Type B pancreatic cell (in vitro differentiated cells): ENCODE data around the gene KLK5. TPM values are rescaled to one million over a fixed set of nuclear protein-coding genes. Genes with fewer than 3 reads are reported as not detected.

ENCODE experiments used
- DNase-seq: peaks from one replicate; pipeline ENCODE4 v3.0.0; 2021; ENCODE audit warnings: mixed read lengths; ENCODE audit not compliant: unreplicated experiment; ENCODE audit errors: extremely low spot score
- H3K27ac Mint-ChIP-seq: 2 replicates; pipeline ENCODE4 v1.8.0; 2021; ENCODE audit warnings: mild to moderate bottlenecking, mixed read lengths
- H3K27me3 Mint-ChIP-seq: 2 replicates; pipeline ENCODE4 v1.8.0; 2021; ENCODE audit warnings: mixed read lengths
- H3K36me3 Mint-ChIP-seq: 2 replicates; pipeline ENCODE4 v1.8.0; 2021; ENCODE audit warnings: mixed read lengths
- H3K4me1 Mint-ChIP-seq: one replicate; pipeline ENCODE4 v1.8.0; 2021; ENCODE audit warnings: mixed read lengths; ENCODE audit not compliant: unreplicated experiment
- H3K4me3 Mint-ChIP-seq: 2 replicates; pipeline ENCODE4 v1.8.0; 2021; ENCODE audit warnings: mild to moderate bottlenecking, mixed read lengths
- H3K9me3 Mint-ChIP-seq: 2 replicates; pipeline ENCODE4 v1.8.0; 2021; ENCODE audit warnings: mixed read lengths
- total RNA-seq: library from RNA; stranded (reverse); gene quantifications from 2 replicates; pipeline ENCODE4 v1.2.1, GENCODE V29; 2021; ENCODE audit warnings: low replicate concordance
- TF ChIP-seq, protein P1 (sequence below): fragments of 200-600 bp; sonication (generic); conservative IDR thresholded peaks from 2 replicates; pipeline ENCODE4 v1.5.0; 2021; ENCODE audit warnings: antibody characterized with exemption, mild to moderate bottlenecking

The KLK5 gene
- total RNA-seq, 1 donor from 2014 or later = not detected

- Mint-ChIP-seq H3K4me1 (no peaks in the 10 kb centered on the region), H3K27me3 (peaks cover 35% of the 10 kb centered on the region), H3K9me3 (no peaks in the 10 kb centered on the region), H3K36me3 (no peaks in the 10 kb centered on the region), H3K27ac (no peak overlapping the region), H3K4me3 (no peak overlapping the region)
- TF ChIP-seq, protein P1, sequence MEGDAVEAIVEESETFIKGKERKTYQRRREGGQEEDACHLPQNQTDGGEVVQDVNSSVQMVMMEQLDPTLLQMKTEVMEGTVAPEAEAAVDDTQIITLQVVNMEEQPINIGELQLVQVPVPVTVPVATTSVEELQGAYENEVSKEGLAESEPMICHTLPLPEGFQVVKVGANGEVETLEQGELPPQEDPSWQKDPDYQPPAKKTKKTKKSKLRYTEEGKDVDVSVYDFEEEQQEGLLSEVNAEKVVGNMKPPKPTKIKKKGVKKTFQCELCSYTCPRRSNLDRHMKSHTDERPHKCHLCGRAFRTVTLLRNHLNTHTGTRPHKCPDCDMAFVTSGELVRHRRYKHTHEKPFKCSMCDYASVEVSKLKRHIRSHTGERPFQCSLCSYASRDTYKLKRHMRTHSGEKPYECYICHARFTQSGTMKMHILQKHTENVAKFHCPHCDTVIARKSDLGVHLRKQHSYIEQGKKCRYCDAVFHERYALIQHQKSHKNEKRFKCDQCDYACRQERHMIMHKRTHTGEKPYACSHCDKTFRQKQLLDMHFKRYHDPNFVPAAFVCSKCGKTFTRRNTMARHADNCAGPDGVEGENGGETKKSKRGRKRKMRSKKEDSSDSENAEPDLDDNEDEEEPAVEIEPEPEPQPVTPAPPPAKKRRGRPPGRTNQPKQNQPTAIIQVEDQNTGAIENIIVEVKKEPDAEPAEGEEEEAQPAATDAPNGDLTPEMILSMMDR = no peak
- DNase-seq = no peak
These were observed 29.3 kb upstream of the KLK5 start for GRCh38 chr19:50982186-50982585.

DNA sequence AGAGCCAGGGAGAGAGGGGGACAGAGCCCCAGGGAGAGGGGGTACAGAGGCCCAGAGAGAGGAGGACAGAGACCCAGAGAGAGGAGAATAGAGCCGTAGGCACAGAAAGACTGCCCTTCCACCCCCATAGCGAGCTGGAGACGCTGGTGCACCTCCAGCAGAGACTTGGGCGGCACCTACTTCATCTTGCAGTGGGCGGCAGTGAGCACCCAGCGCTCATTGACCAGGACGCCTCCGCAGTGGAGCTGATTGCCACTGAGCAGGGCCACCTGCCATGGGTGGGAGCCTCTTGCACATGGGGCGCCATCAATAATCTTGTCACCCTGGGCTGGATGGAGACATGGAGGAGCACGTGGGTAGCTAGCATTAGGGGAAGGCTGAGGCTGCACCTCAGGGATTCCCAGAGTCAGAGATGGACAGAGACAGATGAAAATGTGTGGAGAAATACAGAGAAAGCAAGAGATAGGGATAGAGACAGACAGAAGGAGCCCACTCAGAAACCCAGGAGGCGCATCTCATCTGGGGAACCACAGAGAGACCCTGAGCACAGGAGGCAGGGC, 28.8 kb upstream of the KLK5 start:
- Mint-ChIP-seq H3K4me1 (no peaks in the 10 kb centered on the region), H3K27me3 (peaks cover 36% of the 10 kb centered on the region), H3K36me3 (no peaks in the 10 kb centered on the region), H3K9me3 (no peaks in the 10 kb centered on the region), H3K4me3 (no peak overlapping the region), H3K27ac (no peak overlapping the region)
- TF ChIP-seq, protein P1 = no peak
- no peak for DNase-seq

DNA sequence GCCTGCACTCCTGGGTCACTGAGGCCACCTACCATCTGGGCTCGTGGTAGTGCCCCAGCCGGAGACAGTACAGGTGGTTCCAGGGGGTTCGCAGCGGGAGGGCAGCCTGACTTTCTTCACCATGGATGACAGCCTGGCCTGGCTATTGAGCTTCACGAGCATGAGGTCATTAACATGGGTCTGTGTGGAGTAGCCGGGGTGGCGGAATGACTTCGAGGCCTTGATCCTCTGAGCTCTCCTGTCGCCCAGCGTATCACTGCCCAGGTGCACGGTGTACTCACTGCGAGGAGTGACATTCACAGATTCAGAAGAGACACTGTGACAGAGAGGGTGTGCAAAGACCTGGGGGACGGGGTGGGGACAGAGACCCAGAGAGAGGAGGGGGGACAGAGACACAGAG, 27.4 kb upstream of the KLK5 start:
- Mint-ChIP-seq H3K4me3 (no peak overlapping the region), H3K27ac (no peak overlapping the region), H3K27me3 (peaks cover 35% of the 10 kb centered on the region), H3K9me3 (no peaks in the 10 kb centered on the region), H3K4me1 (peaks cover 6% of the 10 kb centered on the region), H3K36me3 (no peaks in the 10 kb centered on the region)
- no peak for DNase-seq
- TF ChIP-seq, protein P1 = no peak

- Mint-ChIP-seq H3K27me3 (peaks cover 31% of the 10 kb centered on the region), H3K9me3 (no peaks in the 10 kb centered on the region), H3K27ac (no peak overlapping the region), H3K4me1 (peaks cover 6% of the 10 kb centered on the region), H3K4me3 (no peak overlapping the region), H3K36me3 (no peaks in the 10 kb centered on the region)
- no peak for DNase-seq
- TF ChIP-seq, protein P1 = no peak
These were observed 26.9 kb upstream of the KLK5 start for GRCh38 chr19:50979758-50980157.

GRCh38 chr19:50978772-50979390, 26.0 kb upstream of the KLK5 start:
- no peak overlapping the region for H3K27ac Mint-ChIP-seq
- DNase-seq = no peak
- H3K27me3 Mint-ChIP-seq = peaks cover 34% of the 10 kb centered on the region
- H3K4me1 Mint-ChIP-seq = peaks cover 12% of the 10 kb centered on the region
- no peaks in the 10 kb centered on the region for H3K9me3 Mint-ChIP-seq
- H3K4me3 Mint-ChIP-seq = no peak overlapping the region
- H3K36me3 Mint-ChIP-seq = no peaks in the 10 kb centered on the region
- TF ChIP-seq, protein P1 = no peak
